Smooth muscle cell of the pulmonary artery (primary cell): ENCODE data around the gene P2RX5. TPM values are rescaled to one million over a fixed set of nuclear protein-coding genes. Genes with fewer than 3 reads are reported as not detected.

ENCODE experiments used
- total RNA-seq: library from RNA; depleted of rRNA; stranded (reverse); fragments of >200 nt; gene quantifications from 2 replicates; pipeline ENCODE4 v1.2.3, GENCODE V29; 2014

The P2RX5 gene, protein sequence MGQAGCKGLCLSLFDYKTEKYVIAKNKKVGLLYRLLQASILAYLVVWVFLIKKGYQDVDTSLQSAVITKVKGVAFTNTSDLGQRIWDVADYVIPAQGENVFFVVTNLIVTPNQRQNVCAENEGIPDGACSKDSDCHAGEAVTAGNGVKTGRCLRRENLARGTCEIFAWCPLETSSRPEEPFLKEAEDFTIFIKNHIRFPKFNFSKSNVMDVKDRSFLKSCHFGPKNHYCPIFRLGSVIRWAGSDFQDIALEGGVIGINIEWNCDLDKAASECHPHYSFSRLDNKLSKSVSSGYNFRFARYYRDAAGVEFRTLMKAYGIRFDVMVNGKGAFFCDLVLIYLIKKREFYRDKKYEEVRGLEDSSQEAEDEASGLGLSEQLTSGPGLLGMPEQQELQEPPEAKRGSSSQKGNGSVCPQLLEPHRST
- total RNA-seq: 0.85 and 7.1 TPM in 2 replicates

DNA sequence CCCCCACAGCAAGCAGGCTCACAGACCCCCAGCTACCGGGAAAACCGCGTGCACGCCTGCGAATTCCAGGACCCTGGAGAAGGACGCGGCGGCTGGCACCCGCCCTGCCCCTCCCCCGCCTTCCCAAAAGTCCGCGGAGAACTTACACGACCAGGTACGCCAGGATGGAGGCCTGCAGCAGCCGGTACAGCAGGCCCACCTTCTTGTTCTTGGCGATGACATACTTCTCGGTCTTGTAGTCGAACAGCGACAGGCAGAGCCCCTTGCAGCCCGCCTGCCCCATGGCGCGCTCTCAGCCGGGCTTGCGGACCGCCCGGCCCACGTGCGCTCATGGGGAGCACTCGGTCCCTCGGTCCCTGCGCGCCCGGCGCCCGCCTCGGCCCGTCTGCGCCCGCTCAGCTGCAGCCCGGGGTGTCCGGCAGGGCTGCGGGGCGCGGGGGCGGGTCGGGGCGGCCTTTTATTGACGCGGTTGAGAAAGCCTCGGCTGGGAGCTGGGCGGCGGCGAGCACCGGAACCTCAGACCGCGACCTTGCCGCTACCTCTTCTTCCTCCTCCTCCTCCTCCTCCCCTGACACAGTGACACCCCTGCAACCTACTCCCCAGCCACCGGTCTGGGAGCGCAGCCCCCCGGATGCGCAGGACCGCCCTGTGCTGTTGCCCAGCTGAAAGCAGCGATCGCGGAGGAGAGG is at the start of gene P2RX5:
Gene P2RX5, minus strand, starts transcription at position 433 of the 689 bp plus-strand sequence. Its CDS starts 150 bp downstream, at position 283.

DNA sequence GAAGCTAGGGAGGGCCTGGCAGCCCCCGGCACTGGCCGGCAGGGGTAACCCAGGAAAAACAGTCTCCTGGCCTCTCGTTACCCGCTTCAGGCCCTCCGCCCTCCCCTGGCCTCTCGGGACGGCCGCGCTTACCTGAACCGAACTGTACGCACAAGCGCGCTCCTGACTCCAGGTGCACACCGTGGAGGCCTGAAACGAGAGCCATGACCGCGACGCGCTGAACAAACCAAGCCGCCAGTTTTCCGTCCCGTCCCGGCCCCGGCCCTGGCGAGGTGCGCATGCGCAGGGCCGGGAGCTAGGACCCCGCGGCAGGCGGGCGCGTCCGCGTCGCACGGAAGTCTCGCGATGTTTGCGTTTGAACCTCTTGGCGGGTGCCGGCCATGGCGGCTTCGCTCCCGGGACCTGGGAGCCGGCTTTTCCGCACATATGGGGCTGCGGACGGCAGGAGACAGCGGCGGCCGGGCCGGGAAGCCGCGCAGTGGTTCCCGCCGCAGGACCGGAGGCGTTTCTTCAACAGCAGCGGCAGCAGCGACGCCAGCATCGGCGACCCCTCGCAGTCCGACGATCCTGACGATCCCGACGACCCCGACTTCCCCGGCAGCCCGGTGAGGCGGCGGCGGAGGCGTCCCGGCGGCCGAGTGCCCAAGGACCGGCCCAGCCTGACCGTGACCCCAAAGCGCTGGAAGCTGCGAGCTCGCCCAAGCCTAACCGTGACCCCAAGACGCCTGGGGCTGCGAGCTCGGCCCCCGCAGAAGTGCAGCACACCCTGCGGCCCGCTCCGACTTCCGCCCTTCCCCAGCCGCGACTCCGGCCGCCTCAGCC is 27.8 kb upstream of the P2RX5 start, which contains the start of gene HASPIN:
Gene HASPIN, plus strand, starts transcription at position 348 of the 822 bp plus-strand sequence. Its CDS starts 33 bp downstream, at position 381.

DNA sequence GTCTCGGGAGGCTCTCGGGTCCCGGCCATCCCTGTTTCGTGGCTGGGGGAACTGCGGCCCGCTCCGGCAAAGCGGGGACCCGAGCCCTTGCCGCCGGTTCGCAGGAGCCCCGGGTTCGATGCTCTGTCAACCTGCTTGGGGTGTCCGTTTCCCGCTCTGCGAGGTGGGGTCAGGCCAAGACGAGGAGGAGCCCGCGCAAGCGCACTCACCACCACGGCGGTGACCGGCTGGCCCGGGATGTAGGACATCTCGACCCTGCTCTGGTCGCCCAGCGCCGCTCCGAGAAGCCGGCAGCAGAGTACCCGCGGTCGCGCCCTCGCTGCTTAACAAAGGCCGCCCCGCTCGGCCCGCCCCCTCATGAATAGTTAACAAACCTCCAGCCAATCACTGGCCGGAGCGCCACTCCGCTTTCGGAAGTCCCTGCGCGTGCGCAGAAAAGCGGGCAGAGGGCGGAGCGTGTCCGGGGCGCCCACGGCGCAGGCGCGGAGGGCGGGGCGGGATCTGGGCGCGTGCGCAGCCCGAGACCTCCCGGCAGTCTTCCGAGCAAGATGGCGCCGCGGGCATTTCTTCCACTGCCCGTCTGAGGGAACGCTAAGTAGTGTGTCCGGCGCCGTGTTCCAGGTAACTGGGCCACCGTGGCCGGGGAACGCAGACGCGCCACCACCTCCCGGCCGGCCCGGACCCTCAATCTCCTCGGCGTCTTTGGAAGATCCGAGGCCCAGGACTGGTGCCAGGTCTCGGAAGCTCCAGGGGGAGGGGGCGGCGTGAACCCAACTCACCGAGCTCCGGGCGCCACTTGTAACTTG is 27.5 kb downstream of the P2RX5 start, which contains the start of the genes EMC6 and TAX1BP3:
Gene EMC6, plus strand, starts transcription at position 534 of the 806 bp plus-strand sequence. CDS start 335 bp downstream, outside the sequence.
Gene TAX1BP3, minus strand, starts transcription at position 300 of the 806 bp plus-strand sequence. Its CDS starts 52 bp downstream, at position 248.

DNA sequence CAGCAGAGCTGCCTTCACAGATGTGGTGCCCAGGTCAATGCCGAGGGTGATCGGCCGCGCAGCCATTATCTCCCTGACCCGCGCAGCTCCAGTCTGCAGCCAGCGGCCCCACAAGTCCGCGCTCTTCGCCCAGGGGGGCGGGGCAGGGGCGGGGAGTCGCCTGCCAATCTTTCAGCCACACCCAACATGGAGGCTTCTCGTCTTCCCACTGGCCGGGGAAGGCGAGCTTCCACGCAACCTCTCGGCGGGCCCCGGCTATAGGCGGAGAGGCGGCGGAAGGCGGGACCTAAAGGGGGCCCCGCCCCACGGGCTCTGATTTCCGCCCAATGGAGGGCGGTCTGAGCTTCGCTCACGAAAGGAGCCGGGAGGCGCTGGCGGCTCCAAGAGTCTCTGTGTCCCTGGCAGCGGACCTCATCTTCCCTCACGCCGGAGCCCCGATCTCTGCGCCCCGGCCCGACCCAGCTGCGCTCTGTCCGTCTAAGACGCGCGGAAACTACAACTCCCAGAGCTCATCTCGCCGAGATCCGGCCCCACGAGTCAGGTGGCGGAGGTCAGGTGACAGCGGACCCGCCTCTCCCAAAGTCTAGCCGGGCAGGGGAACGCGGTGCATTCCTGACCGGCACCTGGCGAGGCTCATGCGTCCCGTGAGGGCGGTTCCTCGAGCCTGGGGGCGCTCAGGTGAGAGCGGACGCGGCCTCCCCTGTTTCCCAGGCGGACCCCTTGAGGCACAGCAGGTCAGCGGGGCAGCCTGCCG is 59.6 kb downstream of the P2RX5 start, which contains the start of the genes CTNS and SHPK:
Gene CTNS, plus strand, starts transcription at position 607 of the 754 bp plus-strand sequence. CDS start 3,447 bp downstream, outside the sequence.
Gene SHPK, minus strand, starts transcription at position 97 of the 754 bp plus-strand sequence. Its CDS starts 31 bp downstream, at position 66.

Other genes with a start within 250 kb of the P2RX5 start
- 0.13 and 0.26 TPM in 2 replicates for gene SPATA22, start 224.3 kb downstream of the P2RX5 start, total RNA-seq
- gene ASPA, start 220.2 kb downstream of the P2RX5 start, total RNA-seq: 0.07 and 1.2 TPM in 2 replicates
- 1.4 and 2.3 TPM in 2 replicates for gene TRPV3, start 138.3 kb downstream of the P2RX5 start, total RNA-seq
- 2.0 and 2.8 TPM in 2 replicates for gene TRPV1, start 86.7 kb downstream of the P2RX5 start, total RNA-seq
- gene SHPK, start 59.9 kb downstream of the P2RX5 start, total RNA-seq: 8.4 and 10.2 TPM in 2 replicates
- gene CTNS, start 59.4 kb downstream of the P2RX5 start, total RNA-seq: 24.6 and 31.3 TPM in 2 replicates
- 159 and 217 TPM in 2 replicates for gene TAX1BP3, start 27.6 kb downstream of the P2RX5 start, total RNA-seq
- gene EMC6, start 27.3 kb downstream of the P2RX5 start, total RNA-seq: 10.2 and 11.0 TPM in 2 replicates
- gene HASPIN, start 27.7 kb upstream of the P2RX5 start, total RNA-seq: 1.1 and 1.9 TPM in 2 replicates
- gene ITGAE, start 105.0 kb upstream of the P2RX5 start, total RNA-seq: 10.4 and 12.4 TPM in 2 replicates
- 17.4 and 20.1 TPM in 2 replicates for gene NCBP3, start 150.1 kb upstream of the P2RX5 start, total RNA-seq
- gene CAMKK1, start 196.9 kb upstream of the P2RX5 start, total RNA-seq: 6.6 and 11.2 TPM in 2 replicates
- 0.30 and 0.65 TPM in 2 replicates for gene P2RX1, start 220.3 kb upstream of the P2RX5 start, total RNA-seq